HG03575 (cell line): ENCODE measurements around the gene FAM149B1.

ENCODE experiments used
- ATAC-seq: cut with Tn5 transposase; IDR thresholded peaks from one replicate; pipeline ENCODE4 v1.9.1; 2021; ENCODE audit not compliant: unreplicated experiment, insufficient number of reproducible peaks, low FRiP score; ENCODE audit errors: extremely low read depth

FAM149B1 gene

GRCh38 chr10:73261362-73261995, 93.6 kb downstream of the FAM149B1 start:
- ATAC-seq = no peak

- no peak for ATAC-seq
These were observed 94.3 kb downstream of the FAM149B1 start for GRCh38 chr10:73262105-73262730.

- no peak for ATAC-seq
These were observed 95.1 kb downstream of the FAM149B1 start for GRCh38 chr10:73262880-73263555.

GRCh38 chr10:73263693-73264347, 95.9 kb downstream of the FAM149B1 start:
- ATAC-seq = no peak

- ATAC-seq = no peak
These were observed 96.5 kb downstream of the FAM149B1 start for GRCh38 chr10:73264423-73264822.

GRCh38 chr10:73281097-73281496, 113.2 kb downstream of the FAM149B1 start:
- ATAC-seq = no peak

- no peak for ATAC-seq
These were observed 119.5 kb downstream of the FAM149B1 start for GRCh38 chr10:73287441-73287840.

GRCh38 chr10:73289958-73290357, 122.0 kb downstream of the FAM149B1 start:
- ATAC-seq = no peak

- ATAC-seq = no peak
These were observed 125.5 kb downstream of the FAM149B1 start for GRCh38 chr10:73293461-73293860.
